ENCODE data around the gene SOD2.
"Not testable (repeated sequence)": the region's sequence is repeated elsewhere in the genome, so short reads cannot be mapped to it uniquely, and the experiment has no call there.

DNA sequence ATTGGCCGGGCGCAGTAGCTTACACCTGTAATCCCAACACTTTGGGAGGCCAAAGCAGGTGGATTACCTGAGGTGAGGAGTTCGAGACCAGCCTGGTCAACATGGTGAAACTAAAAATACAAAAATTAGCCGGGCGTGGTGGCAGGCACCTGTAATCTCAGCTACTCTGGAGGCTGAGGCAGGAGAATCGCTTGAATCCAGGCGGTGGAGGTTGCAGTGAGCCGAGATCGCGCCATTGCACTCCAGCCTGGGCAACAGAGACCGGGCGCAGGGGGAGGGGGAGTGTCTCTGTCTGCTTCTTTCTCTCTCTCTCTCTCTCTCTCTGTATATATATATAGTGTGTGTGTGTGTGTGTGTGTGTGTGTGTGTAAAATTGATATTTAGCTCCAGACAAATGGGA lies 39.5 kb upstream of the SOD2 start:
- TF ChIP-seq ZBTB40 (IDR thresholded peaks at IDR 0.05); ZBTB40 (CRISPR knock-in tag; IDR thresholded peaks at IDR 0.05); ZNF546 (CRISPR knock-in tag; conservative IDR thresholded peaks at IDR 0.05); POLR2A (IDR thresholded peaks at IDR 0.05; ENCODE audit: insufficient read depth in 1 of 2, low read depth in 2 of 2, low read length in 2 of 2); KDM5B (CRISPR knock-in tag; IDR thresholded peaks at IDR 0.05; ENCODE audit: borderline replicate concordance); ZNF660 (CRISPR knock-in tag; IDR thresholded peaks at IDR 0.05; ENCODE audit: borderline replicate concordance, low read depth); ZNF501 (CRISPR knock-in tag; IDR thresholded peaks at IDR 0.05); EZH2 (conservative IDR thresholded peaks at IDR 0.05; ENCODE audit: low read depth, low read length); RELA (CRISPR knock-in tag; IDR thresholded peaks at IDR 0.05); ZNF160 (CRISPR knock-in tag; IDR thresholded peaks at IDR 0.05); JUND (CRISPR knock-in tag; IDR thresholded peaks at IDR 0.05); EP300 (IDR thresholded peaks at IDR 0.05; ENCODE audit: low read depth in 2 of 2, low read length in 2 of 2); EP300 (CRISPR knock-in tag; IDR thresholded peaks at IDR 0.05; ENCODE audit: borderline replicate concordance); CTCF (CRISPR knock-in tag; IDR thresholded peaks at IDR 0.05); MAFK (conservative IDR thresholded peaks at IDR 0.05 in 1 of 2, IDR thresholded peaks at IDR 0.05 in 1 of 2; ENCODE audit: low read length in 2 of 2); RAD21 (CRISPR knock-in tag; IDR thresholded peaks at IDR 0.05): not testable (repeated sequence)
